HG02981 (cell line): Measurements from ENCODE around the gene FIBIN.

Experiments used
- ATAC-seq: cut with Tn5 transposase; IDR thresholded peaks from one replicate; pipeline ENCODE4 v1.9.1; 2021; ENCODE audit warnings: mild to moderate bottlenecking, moderate library complexity; ENCODE audit not compliant: unreplicated experiment

Gene FIBIN

DNA sequence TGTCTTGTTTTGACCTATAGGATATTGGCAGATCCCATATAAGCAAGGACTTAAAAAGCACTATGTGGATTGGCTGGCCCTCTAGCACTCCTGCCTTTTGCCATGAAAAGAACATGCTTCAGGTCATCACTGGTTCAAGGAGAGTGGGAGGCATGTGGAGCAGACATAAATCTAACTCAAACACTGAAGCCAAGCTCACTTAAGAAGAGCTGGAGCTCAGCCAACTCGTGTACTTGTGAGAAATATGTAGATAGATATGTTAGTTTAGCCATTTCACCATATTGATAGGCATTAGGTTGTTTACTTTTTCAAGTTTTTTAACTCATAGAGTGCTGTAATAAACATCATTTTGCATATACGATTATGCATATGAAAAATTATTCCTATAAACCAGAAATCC lies 26.8 kb downstream of the FIBIN start:
- ATAC-seq: no peak

DNA sequence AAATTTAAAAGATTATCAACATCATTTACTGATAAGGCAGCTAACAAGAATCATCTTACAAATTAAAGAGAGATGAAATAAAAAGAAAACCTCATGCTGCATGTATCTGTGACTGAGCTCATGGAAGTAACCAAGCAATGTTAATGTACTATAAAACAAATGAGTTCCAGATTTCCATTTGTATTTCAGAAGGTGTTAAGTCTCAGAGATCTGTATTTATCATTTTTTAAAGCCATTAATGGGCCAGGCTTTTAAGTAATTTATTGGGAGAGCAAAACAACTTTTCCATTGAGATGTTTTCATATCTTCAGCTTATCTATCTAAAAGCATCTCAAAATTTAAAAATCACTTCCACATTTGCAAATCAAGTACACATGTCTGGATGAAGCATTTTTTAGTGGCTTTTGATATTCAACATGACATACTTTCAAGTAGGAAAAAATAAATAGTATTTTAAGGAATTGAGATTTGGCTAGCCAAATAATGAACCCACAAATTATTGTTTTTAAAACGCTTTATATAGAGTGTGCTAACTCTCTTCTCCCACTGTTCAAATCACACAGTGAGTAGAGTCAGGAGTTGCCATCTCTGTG lies 28.8 kb downstream of the FIBIN start:
- ATAC-seq: no peak

DNA sequence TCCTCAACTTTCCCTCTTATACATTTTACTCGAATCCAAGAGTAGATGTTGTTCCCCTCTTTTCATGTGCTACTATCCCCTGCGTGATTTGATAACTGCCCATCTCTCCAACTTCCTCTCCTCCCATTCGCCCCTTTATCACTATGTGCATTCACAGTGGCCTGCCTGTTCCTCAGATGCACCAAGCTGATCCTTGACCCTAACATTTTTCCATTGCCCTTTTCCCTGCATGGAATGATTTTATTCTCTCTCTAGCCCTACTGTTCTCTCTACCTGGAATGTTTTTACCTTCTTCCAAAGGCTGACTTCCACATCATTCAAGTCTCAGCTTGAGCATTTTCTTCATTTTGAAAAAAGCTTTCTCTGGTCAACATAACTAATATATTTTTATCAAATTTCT lies 31.0 kb downstream of the FIBIN start:
- ATAC-seq: no peak

DNA sequence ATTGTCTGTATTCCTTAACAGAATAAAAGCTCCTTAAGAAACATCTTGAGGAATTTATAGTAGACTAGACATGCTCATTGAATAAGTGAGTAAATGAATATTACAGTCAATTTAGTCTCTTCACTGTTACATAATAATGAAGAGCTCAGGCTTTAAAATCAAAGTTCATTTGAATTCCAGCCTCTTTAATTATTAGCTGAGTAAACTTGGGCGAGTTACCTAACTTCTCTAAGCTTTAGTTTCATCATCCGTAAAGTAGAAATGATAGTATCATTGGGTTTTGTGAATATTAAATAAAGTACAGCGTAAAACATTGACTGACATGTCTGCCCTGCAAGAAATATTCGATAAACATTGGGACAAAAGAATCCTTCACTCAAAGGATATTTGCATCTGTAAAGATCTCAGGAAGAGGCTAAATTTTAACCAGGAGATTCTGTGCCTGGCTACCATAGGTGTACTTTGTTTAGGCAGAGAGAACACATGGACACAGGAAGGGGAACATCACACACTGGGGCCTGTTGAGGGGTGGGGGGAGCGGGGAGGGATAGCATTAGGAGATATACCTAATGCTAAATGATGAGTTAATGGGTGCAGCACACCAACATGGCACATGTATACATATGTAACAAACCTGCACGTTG lies 31.5 kb downstream of the FIBIN start:
- ATAC-seq: no peak

DNA sequence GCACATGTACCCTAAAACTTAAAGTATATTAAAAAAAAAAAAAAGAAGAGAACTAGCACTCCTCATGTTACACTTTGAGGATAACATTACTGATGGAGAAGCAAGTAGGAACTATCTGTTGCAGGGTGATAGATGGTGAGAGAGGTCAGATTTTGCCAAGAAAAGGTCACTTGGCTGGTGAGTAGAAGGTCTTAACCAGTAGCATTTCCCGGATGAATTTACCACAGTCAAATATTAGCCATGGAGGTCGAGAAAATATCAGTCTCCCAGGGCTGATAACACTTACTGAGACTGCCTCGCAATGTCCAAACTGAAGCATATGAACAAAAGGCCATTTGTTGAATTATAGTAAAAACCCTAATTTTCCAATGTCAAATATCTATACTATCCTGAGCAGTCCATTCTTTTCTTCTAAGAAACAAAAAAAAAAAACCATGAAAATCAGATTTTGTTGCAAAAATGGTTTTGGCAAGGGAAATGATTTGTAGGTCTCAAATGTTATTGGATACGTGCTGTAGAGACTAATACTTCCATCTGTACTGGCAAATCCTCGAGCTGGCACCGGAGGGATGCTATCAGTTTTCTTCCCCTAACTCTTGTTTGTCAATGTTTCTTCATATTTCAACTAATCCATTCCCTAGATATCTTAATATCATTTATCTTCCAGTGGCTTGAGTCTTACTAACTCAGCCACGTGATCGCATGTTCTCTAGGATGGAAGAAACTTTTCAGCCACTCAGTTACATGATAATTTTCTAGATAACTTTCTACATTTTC lies 32.2 kb downstream of the FIBIN start:
- no peak for ATAC-seq

DNA sequence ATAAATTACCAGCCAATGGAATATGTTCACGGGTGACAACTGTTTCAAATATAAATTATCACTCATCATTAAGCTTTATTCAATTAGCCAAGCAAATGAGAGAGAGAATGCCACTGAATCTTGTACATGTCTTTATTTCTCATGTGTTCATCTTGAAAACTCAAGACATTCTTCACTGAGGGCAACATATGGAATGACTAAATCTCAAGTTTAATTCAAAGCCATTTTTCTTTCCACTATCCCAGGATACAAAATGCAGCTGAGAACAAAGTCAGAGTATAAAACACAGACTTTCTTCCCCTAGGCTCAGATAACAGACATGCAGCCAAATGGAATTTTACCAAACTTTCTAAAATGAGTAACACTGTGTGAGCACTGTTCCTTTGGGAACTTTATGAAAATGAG lies 34.7 kb downstream of the FIBIN start:
- no peak for ATAC-seq

DNA sequence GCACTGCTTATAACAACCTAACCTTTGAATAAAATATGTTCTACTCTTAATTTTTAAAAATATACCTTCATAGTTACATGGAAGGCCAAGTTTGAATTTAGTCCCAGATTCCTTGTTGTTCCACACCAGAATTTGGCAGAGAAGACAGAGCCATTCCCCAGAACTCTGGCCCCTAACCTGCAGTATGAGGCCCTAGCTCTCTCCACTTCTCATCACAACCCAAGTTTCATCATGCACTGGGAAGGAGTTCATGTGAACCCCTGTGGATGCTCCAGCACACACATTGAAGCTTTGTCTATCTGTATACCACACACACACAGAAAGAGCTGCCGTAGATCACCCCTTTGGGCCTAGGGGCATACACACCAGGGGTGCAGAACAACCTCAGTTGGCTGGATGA lies 36.1 kb downstream of the FIBIN start:
- no peak for ATAC-seq

DNA sequence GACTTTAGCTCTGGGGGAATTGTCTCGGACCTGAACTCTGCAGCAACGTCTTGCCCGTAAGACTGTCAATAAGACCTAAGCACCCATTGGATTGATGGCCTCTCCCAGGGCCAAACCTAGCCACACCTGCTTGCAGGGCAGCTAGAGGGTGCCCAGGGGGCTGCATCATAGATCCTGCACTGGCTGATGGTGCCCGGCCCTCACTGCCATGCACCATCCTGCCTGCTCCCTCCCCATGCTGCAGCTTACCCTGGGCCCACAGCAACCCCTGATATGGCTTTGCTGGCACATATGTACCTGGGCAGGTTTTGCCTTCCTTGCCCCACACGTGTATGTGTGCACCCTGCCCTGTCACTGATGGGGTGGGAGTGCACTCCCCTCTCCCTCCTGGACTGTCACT lies 37.8 kb downstream of the FIBIN start:
- no peak for ATAC-seq

DNA sequence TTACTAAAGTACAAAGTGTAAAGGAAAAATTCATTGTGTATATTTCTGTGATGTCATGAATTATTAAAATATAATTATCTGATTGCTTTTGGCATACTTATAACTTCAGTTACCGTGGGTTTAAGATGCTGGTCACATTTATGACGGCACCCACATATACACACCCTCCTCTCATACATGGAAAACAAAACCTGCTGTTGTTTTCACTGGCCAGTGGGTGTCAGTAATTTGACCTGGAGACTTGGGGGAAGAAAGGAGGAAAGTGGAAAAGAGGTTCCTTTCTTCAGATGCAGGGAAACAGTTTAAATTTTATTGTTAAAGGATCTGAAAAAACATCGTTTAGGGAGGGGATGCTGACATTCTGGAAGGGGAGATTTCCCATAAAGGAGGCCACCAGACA lies 46.0 kb downstream of the FIBIN start:
- no peak for ATAC-seq

DNA sequence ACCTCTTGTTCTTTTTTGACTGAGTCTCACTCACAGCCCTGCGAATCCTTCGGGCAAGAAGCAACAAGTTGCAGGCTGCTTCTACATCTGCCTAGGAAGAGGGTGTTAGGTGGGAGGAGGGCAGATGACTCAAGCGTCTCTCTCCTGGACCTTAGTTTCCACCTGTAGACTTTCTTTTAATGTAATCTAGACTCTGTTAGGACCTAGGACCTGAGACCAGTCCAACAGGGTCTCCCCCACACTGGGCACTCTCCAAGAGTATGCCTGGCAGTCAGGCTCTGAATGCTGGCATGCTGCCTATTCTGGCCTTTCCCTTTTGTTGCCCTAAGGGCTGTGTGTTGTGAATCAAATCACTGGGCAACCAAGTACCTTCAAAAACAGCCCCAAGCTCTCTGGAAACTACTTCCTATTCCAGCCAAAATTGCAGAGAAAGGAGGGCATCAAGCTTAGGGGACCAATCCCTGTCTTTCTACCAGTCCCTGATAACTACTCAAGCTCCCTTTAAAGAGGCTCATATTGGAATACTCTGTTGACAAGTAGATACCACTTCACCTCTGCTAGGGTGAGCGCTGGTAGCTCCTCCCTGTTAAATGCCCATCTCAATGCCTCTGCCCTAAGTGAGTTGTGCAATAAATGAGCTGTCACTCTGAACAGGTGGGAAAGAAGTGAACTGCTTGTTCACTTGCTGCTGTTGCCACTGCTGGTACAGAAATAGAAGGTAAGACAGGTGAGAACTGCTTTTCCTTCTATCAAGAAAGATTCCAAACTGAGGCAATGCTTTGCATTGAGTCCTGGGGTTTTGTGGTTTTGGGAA lies 46.6 kb downstream of the FIBIN start, which contains the start of gene BBOX1:
BBOX1 (plus strand) TSS at position 514 of the 814 bp plus-strand sequence. CDS start 14,616 bp downstream, outside the sequence.
- ATAC-seq: no peak

DNA sequence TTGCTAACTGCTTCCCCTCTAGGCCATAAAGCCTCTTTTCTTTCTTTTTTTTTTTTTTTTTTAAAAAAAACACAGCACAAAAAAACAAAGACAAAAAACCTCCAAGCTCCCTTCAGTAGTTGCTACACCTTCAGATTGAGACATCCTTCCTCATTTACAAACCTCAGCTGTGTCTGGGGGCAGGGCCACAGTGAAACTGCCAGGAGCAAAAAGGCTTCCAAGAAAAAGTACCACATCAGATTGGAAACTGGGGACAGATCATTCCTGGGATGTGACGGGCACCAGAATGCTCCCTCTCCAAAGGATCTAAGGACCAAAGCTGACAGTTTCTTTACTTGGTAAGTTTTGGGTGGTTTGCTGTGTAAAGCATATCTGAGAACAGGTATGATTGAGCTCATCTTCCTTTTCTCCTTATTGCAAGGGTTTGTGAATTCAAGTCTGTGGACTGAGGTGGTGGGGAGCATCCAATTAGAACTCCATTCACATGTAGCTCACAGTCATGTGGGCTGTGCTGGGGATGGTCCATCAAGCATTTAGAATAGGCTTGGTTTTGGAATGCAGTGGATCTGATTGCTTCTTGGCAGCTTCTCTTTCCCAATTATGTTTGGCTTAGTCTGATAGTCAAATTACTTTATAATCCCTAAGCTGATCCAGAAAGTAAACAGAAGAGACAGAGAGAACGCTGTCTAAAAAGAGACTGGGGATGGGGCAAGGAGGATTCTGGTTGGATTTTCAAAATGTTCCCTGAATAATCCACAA lies 47.4 kb downstream of the FIBIN start:
- no peak for ATAC-seq
